ENCODE results near the gene DTNA. TPM values are rescaled to one million over a fixed set of nuclear protein-coding genes. Genes with fewer than 3 reads are reported as not detected.
A peak's percentile ranks its signal among the peaks of the same experiment; 100 is the strongest.
"Not testable (repeated sequence)": the region's sequence is repeated elsewhere in the genome, so short reads cannot be mapped to it uniquely, and the experiment has no call there.

Gene DTNA
- total and polyA plus RNA-seq, 5 donors from 2014 or later: not detected

DNA sequence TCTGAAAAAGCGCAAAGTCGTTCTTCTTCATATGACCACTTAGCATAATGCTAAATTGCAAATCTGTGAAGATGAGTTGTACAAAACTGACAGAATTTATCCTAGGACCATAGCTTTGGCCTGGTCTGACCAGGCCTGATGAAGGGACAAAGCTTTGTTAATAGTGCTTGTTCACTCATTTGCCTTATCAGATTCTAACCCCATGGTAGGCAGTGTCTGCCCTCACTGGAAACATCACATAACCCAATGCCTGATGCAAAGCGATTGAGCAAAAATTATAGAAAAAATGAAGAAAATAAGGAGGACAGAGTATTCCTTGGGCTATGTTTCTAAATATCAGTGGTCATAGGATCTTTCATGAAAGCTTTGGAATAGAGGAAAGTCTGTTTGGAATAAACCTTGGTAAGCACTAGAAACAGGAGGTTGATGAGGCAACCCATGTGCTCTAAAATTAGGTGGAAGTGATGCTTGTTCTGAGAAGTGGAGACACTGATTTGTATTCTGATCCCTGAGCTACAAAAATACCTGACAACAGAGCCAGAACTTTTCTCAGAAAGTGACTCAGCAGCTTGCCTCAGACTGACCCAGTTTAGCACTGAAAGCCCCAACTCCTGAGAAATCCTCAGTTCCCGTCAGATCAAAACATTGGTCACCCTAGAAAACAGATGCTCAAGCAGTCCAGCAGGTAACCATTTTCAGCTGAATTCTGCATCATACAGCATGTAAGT, 199.7 kb downstream of the DTNA start:
- ATAC-seq (ENCODE audit: low read depth in 2 of 2) (no peak), DNase-seq (no peak)
- no peaks in the 10 kb centered on the region for H3K27me3 ChIP-seq (ENCODE audit: control insufficient read depth, insufficient read depth, low read length)
- Mint-ChIP-seq H3K9me3 (peaks cover 0 to 6% (median 0%) of the 10 kb centered on the region in 7 donors), H3K27me3 (no peaks in the 10 kb centered on the region), H3K4me3 (no peak overlapping the region), H3K27ac (no peak overlapping the region), H3K4me1 (peaks cover 0 to under 1% (median 0%) of the 10 kb centered on the region in 4 donors), H3K36me3 (no peaks in the 10 kb centered on the region)
- no peak overlapping the region for H3K4me3 ChIP-seq (ENCODE audit: low read depth, low read length)
- no peaks in the 10 kb centered on the region for H3K9me3 ChIP-seq (ENCODE audit: control insufficient read depth in 2 of 2, low read length in 2 of 2)
- H3K4me1 ChIP-seq (ENCODE audit: control insufficient read depth, insufficient read depth, low read length, poor library complexity, severe bottlenecking): no peaks in the 10 kb centered on the region
- H3K36me3 ChIP-seq (ENCODE audit: control insufficient read depth, insufficient read depth, low read length): no peaks in the 10 kb centered on the region
- H3K27ac ChIP-seq (ENCODE audit: insufficient read depth, low read length, poor library complexity, severe bottlenecking): no peak overlapping the region

DNA sequence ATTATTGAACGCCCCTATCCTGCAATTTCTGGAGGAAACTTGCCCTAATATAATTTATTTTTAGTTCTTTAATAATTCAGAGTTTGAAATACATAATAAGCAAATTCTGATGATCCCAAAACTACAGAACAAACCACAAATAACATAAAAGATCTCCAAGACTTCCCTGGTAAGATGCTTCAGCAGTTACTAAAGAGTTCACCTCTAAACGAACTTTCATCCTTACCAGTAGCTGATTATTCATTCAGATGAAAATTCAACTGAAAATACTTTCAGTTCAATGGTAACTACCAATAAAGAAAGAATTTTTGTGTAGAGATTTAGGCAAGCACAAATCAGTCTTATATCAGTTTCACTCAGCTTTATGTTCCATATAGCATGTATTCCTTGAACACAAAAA, 201.0 kb downstream of the DTNA start:
- Histone ChIP-seq H3K4me1 (ENCODE audit: control insufficient read depth, insufficient read depth, low read length, poor library complexity, severe bottlenecking) (no peaks in the 10 kb centered on the region), H3K27me3 (ENCODE audit: control insufficient read depth, insufficient read depth, low read length) (no peaks in the 10 kb centered on the region), H3K4me3 (ENCODE audit: low read depth, low read length) (no peak overlapping the region), H3K9me3 (ENCODE audit: control insufficient read depth in 2 of 2, low read length in 2 of 2) (no peaks in the 10 kb centered on the region), H3K36me3 (ENCODE audit: control insufficient read depth, insufficient read depth, low read length) (no peaks in the 10 kb centered on the region), H3K27ac (ENCODE audit: insufficient read depth, low read length, poor library complexity, severe bottlenecking) (no peak overlapping the region)
- Mint-ChIP-seq H3K36me3 (no peaks in the 10 kb centered on the region), H3K27ac (no peak overlapping the region), H3K27me3 (no peaks in the 10 kb centered on the region), H3K9me3 (peaks cover 0 to 6% (median 0%) of the 10 kb centered on the region in 7 donors), H3K4me1 (peaks cover 0 to 2% (median 0%) of the 10 kb centered on the region in 4 donors), H3K4me3 (no peak overlapping the region)
- no peak for ATAC-seq (ENCODE audit: low read depth in 2 of 2)
- no peak for DNase-seq

DNA sequence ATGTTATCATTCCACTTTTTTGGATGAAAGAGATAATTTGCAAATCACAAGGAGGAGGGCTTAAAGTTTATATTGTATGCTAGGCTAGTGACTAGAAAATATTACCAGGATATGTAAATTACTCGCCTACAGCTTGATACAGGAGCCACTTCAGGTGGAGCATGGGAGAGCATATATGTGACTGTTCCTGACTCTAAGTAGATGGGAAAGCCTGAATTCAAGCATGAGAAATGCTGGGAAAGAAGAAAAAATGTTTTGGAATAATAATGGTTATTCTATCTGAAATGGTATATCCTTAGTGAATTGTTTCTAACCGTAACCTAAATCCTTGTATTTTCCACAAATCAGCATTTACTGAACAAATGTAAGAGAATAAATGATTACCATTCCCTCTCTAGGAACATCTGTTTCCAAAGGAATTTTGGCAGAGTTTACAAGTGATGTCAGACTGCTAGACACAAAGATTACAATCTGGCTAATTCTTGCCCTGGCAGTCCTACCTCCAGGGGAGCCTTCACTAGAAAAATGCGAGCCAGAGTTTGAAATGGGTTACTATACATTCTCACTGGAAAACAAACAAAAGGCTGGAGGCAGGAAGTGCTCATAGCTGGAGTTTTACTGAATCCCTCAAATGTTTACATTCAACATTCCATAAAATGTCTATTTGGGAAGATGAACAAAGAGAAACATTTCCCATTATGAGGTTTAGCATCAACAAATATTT, 201.7 kb downstream of the DTNA start:
- no peak overlapping the region for H3K27ac ChIP-seq (ENCODE audit: insufficient read depth, low read length, poor library complexity, severe bottlenecking)
- no peak overlapping the region for H3K27ac Mint-ChIP-seq
- H3K4me3 ChIP-seq (ENCODE audit: low read depth, low read length): no peak overlapping the region
- no peaks in the 10 kb centered on the region for H3K27me3 Mint-ChIP-seq
- no peaks in the 10 kb centered on the region for H3K27me3 ChIP-seq (ENCODE audit: control insufficient read depth, insufficient read depth, low read length)
- DNase-seq (no peak), ATAC-seq (ENCODE audit: low read depth in 2 of 2) (no peak)
- H3K9me3 Mint-ChIP-seq: peaks cover 0 to 1% (median 0%) of the 10 kb centered on the region in 7 donors
- H3K9me3 ChIP-seq (ENCODE audit: control insufficient read depth in 2 of 2, low read length in 2 of 2): no peaks in the 10 kb centered on the region
- no peaks in the 10 kb centered on the region for H3K36me3 Mint-ChIP-seq
- H3K4me1 Mint-ChIP-seq: peaks cover 0 to 2% (median 0%) of the 10 kb centered on the region in 4 donors
- H3K4me3 Mint-ChIP-seq: no peak overlapping the region
- H3K4me1 ChIP-seq (ENCODE audit: control insufficient read depth, insufficient read depth, low read length, poor library complexity, severe bottlenecking): no peaks in the 10 kb centered on the region
- no peaks in the 10 kb centered on the region for H3K36me3 ChIP-seq (ENCODE audit: control insufficient read depth, insufficient read depth, low read length)

DNA sequence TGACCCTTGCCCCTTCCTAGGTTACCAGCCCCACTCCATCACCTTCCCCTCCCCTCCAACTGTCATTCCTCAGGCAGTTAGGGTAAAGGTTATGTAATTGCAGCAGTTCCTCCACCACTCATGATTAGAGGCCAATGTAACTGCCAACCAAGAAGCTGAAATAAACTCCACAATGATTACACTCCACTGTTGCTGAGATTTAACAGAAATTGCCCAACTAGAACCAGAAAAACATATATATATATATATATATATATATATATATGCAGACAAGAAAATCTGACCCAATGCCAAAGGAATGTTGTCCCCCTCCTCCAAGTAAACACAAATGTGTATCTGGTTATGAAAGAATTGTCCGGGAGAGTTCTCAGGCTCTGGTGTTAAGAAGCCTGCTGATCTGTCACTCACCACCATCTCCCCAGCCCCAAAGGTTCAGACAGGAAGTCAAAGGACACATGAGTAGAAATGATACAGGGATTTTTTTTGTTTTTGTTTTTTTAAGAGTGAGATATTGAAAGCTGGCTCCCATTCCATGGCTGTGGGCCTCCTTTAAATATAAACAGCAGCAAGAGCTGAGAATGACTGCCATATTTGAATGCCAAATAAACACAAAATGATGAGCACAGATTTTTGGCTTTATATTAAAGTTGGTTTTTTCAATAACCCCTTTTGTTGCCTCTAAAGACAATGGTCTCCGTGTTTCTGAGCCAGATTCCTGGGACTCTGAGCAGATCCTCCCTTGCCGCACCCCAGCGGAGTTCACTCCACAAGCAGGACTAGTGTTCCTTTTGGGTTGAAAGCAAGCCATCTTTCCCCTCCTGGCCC, 204.0 kb downstream of the DTNA start:
- peaks cover 0 to 2% (median 0%) of the 10 kb centered on the region in 4 donors for H3K4me1 Mint-ChIP-seq
- no peak overlapping the region for H3K27ac ChIP-seq (ENCODE audit: insufficient read depth, low read length, poor library complexity, severe bottlenecking)

DNA sequence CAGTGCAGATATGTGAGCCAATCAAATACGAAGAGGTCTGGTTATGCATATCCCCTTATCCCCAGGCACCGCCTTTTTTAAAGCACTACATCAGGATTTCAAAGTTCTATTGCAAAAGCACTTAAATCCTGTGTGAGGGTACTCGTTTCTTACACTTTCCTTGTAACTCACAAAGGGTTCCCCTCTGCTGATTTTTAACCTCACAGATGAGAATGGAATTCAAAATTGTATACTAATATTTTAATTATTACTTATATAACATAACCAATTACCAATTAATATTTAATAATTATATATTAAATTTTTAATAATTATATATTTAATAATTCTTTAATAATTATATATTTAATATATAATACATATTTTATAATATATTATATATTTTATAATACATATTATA, 204.9 kb downstream of the DTNA start:
- H3K36me3 ChIP-seq (ENCODE audit: control insufficient read depth, insufficient read depth, low read length): no peaks in the 10 kb centered on the region
- H3K9me3 ChIP-seq (ENCODE audit: control insufficient read depth in 2 of 2, low read length in 2 of 2): no peaks in the 10 kb centered on the region
- Mint-ChIP-seq H3K27me3 (no peaks in the 10 kb centered on the region), H3K4me1 (peaks cover 0 to 2% (median 0%) of the 10 kb centered on the region in 4 donors), H3K36me3 (no peaks in the 10 kb centered on the region), H3K9me3 (no peaks in the 10 kb centered on the region), H3K4me3 (no peak overlapping the region), H3K27ac (no peak overlapping the region)
- DNase-seq (peak in 1 of 3 donors; percentile 2), ATAC-seq (ENCODE audit: low read depth in 2 of 2) (no peak)
- H3K27me3 ChIP-seq (ENCODE audit: control insufficient read depth, insufficient read depth, low read length): no peaks in the 10 kb centered on the region
- no peak overlapping the region for H3K27ac ChIP-seq (ENCODE audit: insufficient read depth, low read length, poor library complexity, severe bottlenecking)
- H3K4me1 ChIP-seq (ENCODE audit: control insufficient read depth, insufficient read depth, low read length, poor library complexity, severe bottlenecking): no peaks in the 10 kb centered on the region
- no peak overlapping the region for H3K4me3 ChIP-seq (ENCODE audit: low read depth, low read length)

More for the DNA sequence above, 204.0 kb downstream of the DTNA start:
- Mint-ChIP-seq H3K36me3 (no peaks in the 10 kb centered on the region), H3K4me3 (no peak overlapping the region), H3K27ac (no peak overlapping the region), H3K27me3 (no peaks in the 10 kb centered on the region), H3K9me3 (peaks cover 0 to 1% (median 0%) of the 10 kb centered on the region in 7 donors)
- Histone ChIP-seq H3K36me3 (ENCODE audit: control insufficient read depth, insufficient read depth, low read length) (no peaks in the 10 kb centered on the region), H3K4me3 (ENCODE audit: low read depth, low read length) (no peak overlapping the region), H3K27me3 (ENCODE audit: control insufficient read depth, insufficient read depth, low read length) (no peaks in the 10 kb centered on the region), H3K4me1 (ENCODE audit: control insufficient read depth, insufficient read depth, low read length, poor library complexity, severe bottlenecking) (no peaks in the 10 kb centered on the region), H3K9me3 (ENCODE audit: control insufficient read depth in 2 of 2, low read length in 2 of 2) (no peaks in the 10 kb centered on the region)
- no peak for DNase-seq
- no peak for ATAC-seq (ENCODE audit: low read depth in 2 of 2)

DNA sequence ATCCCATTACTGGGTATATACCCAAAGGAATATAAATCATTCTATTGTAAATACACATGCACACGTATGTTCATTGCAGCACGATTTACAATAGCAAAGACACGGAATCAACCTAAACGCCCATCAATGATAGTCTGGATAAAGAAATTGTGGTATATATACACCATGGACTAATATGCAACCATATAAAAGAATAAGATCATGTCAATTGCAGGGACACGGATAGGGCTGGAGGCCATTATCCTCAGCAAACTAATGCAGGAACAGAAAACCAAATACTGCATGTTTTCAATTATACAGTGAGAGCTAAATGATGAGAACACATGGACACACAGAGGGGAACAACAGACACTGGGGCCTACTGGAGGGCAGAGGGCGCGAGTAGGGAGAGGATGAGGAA, 206.4 kb downstream of the DTNA start:
- H3K4me1 Mint-ChIP-seq; H3K36me3 Mint-ChIP-seq; H3K4me3 ChIP-seq (ENCODE audit: low read depth, low read length); H3K27ac Mint-ChIP-seq; H3K27ac ChIP-seq (ENCODE audit: insufficient read depth, low read length, poor library complexity, severe bottlenecking); ATAC-seq (ENCODE audit: low read depth in 2 of 2); H3K36me3 ChIP-seq (ENCODE audit: control insufficient read depth, insufficient read depth, low read length); H3K9me3 ChIP-seq (ENCODE audit: control insufficient read depth in 2 of 2, low read length in 2 of 2); H3K27me3 ChIP-seq (ENCODE audit: control insufficient read depth, insufficient read depth, low read length); H3K4me1 ChIP-seq (ENCODE audit: control insufficient read depth, insufficient read depth, low read length, poor library complexity, severe bottlenecking); H3K9me3 Mint-ChIP-seq; H3K4me3 Mint-ChIP-seq; H3K27me3 Mint-ChIP-seq; DNase-seq: not testable (repeated sequence)

DNA sequence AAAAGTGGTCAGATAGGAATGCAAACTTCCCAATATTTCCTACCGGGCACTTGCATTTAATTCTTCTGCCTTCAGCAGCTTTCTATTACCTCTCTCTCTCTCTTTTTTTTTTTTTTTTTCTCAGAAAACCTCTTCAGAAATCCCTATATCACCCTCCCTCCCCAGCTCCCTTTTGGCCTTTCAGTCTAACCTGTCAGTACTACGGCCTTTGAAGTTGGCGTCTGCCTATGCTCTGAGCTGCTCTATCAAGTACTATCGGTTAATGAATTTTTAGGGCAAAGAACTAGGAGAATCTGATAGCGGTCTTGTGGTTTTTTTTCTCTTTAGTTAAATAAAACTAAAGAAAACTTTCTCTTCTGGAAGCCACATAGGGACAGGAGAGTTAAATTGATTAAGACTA, 208.8 kb downstream of the DTNA start:
- Histone ChIP-seq H3K27ac (ENCODE audit: insufficient read depth, low read length, poor library complexity, severe bottlenecking) (no peak overlapping the region), H3K9me3 (ENCODE audit: control insufficient read depth in 2 of 2, low read length in 2 of 2) (no peaks in the 10 kb centered on the region), H3K27me3 (ENCODE audit: control insufficient read depth, insufficient read depth, low read length) (no peaks in the 10 kb centered on the region), H3K4me1 (ENCODE audit: control insufficient read depth, insufficient read depth, low read length, poor library complexity, severe bottlenecking) (no peaks in the 10 kb centered on the region), H3K36me3 (ENCODE audit: control insufficient read depth, insufficient read depth, low read length) (no peaks in the 10 kb centered on the region), H3K4me3 (ENCODE audit: low read depth, low read length) (no peak overlapping the region)
- Mint-ChIP-seq H3K4me3 (no peak overlapping the region), H3K9me3 (peaks cover 0 to 2% (median 0%) of the 10 kb centered on the region in 7 donors), H3K4me1 (peaks cover 0 to 2% (median 0%) of the 10 kb centered on the region in 4 donors), H3K36me3 (no peaks in the 10 kb centered on the region), H3K27ac (no peak overlapping the region), H3K27me3 (peaks cover 6% of the 10 kb centered on the region)
- DNase-seq (no peak), ATAC-seq (ENCODE audit: low read depth in 2 of 2) (no peak)
